HFFc6 (cell line): ENCODE results near the gene PRRG1. TPM values are rescaled to one million over a fixed set of nuclear protein-coding genes. Genes with fewer than 3 reads are reported as not detected.
A peak's percentile ranks its signal among the peaks of the same experiment; 100 is the strongest.
"Not testable (repeated sequence)": the region's sequence is repeated elsewhere in the genome, so short reads cannot be mapped to it uniquely, and the experiment has no call there.

Source experiments
- DNase-seq: peaks from one replicate; pipeline ENCODE4 v3.0.0-alpha.2; 2018
- H3K27ac Mint-ChIP-seq: 2 replicates; pipeline ENCODE4 v1.8.0; 2020; ENCODE audit warnings: mild to moderate bottlenecking, mixed read lengths
- H3K27me3 Mint-ChIP-seq: 2 replicates; pipeline ENCODE4 v1.8.0; 2021; ENCODE audit warnings: mild to moderate bottlenecking, moderate library complexity, mixed read lengths; ENCODE audit not compliant: insufficient read depth
- H3K36me3 Mint-ChIP-seq: 2 replicates; pipeline ENCODE4 v1.8.0; 2021; ENCODE audit warnings: low read depth, mixed read lengths
- H3K4me1 Mint-ChIP-seq: 2 replicates; pipeline ENCODE4 v1.8.0; 2020; ENCODE audit warnings: low read depth, mixed read lengths
- H3K4me3 Mint-ChIP-seq: 2 replicates; pipeline ENCODE4 v1.8.0; 2020; ENCODE audit warnings: mild to moderate bottlenecking, moderate library complexity, mixed read lengths
- H3K9me3 Mint-ChIP-seq: 2 replicates; pipeline ENCODE4 v1.8.0; 2020; ENCODE audit warnings: mild to moderate bottlenecking, mixed read lengths
- CTCF ChIP-seq: fragments of 200-600 bp; sonication (generic); IDR thresholded peaks from 2 replicates; pipeline ENCODE4 v1.5.0; 2021; ENCODE audit warnings: antibody characterized with exemption, mild to moderate bottlenecking
- total RNA-seq, 6 experiments: library from RNA; stranded (reverse); fragmentation: NEBNext Ultra II Directional; extraction: Animal tissue kit (Norgen Biotek cat#: 25700); gene quantifications; 2 replicates in 1 of 6; 3 replicates in 5 of 6; pipeline ENCODE4 v1.2.3, GENCODE V29; 2021

PRRG1 gene
- total RNA-seq, 6 experiments from 2014 or later = 9.8 to 12.9 (median 11.9) TPM

GRCh38 chrX:37424000-37424429 lies 74.9 kb downstream of the PRRG1 start:
- Mint-ChIP-seq H3K4me1 (peaks cover 24% of the 10 kb centered on the region), H3K9me3 (no peaks in the 10 kb centered on the region), H3K36me3 (peaks cover 5% of the 10 kb centered on the region; the same call in 1 of the 2 replicates), H3K27ac (peak overlapping the region; percentile 43; the same call in 1 of the 2 replicates), H3K27me3 (peaks cover 2% of the 10 kb centered on the region; the same call in 1 of the 2 replicates), H3K4me3 (no peak overlapping the region)
- no peak for TF ChIP-seq CTCF
- peak; percentile 18 for DNase-seq

DNA sequence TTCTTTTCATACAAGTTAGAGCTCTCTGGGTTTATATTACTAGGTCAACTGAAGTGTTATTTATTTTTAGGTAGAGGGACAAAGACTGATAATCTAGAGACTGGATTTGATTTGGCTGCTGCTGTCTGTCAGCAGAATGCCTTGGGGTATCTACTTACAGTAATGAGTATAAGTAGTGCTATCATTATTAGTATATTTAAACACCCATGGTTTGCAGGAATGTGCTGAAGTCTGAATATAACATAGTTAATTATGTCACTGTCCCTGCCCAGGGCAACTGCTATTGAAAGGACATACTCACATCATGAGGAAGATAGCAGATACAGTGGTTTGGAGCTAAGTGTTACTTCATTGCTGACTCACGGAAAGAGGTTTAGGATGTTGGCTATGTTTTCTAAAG lies 76.2 kb downstream of the PRRG1 start:
- no peak overlapping the region for H3K4me3 Mint-ChIP-seq
- H3K9me3 Mint-ChIP-seq = no peaks in the 10 kb centered on the region
- H3K36me3 Mint-ChIP-seq = peaks cover 8% of the 10 kb centered on the region; the same call in 1 of the 2 replicates
- no peak for TF ChIP-seq CTCF
- peaks cover 19% of the 10 kb centered on the region for H3K4me1 Mint-ChIP-seq
- no peak overlapping the region for H3K27ac Mint-ChIP-seq
- peak; percentile 8 for DNase-seq
- peaks cover under 1% of the 10 kb centered on the region; the same call in 1 of the 2 replicates for H3K27me3 Mint-ChIP-seq

DNA sequence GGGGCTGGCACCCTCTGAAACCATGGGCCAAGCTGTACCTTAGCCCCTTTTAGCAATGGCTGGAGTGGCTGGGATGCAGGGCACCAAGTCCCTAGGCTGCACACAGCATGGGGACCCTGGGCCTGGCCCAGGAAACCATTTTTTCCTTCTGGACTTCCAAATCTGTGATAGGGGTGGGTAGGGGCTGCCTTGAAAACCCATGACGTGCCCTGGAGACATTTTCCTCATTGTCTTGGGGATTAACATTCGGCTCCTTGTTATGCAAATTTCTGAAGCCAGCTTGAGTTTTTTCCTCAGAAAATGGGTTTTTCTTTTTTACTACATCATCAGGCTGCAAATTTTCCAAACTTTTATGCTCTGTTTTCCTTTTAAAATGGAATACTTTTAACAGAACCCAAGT lies 79.8 kb downstream of the PRRG1 start:
- H3K36me3 Mint-ChIP-seq, H3K27ac Mint-ChIP-seq, H3K9me3 Mint-ChIP-seq, DNase-seq, H3K27me3 Mint-ChIP-seq, H3K4me3 Mint-ChIP-seq: not testable (repeated sequence)
- peaks cover 15% of the 10 kb centered on the region for H3K4me1 Mint-ChIP-seq

DNA sequence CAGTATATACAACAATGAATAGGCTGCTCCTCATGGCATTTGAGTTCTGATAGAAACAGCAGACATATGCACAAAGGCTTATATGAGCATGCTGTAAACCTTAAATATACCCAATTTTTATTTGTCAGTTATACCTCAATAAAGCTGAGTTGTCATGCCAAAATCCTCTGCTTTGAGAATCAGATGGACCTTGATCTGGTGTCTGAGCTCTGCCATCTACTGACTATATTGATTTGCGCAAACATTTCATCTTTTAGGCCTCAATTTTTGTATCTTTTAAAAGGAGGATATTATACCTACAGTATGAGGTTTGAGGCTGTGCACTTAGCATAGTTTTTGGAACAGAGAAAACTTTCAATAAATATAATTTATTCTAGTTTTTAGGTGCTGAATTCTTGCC lies 85.2 kb downstream of the PRRG1 start:
- Mint-ChIP-seq H3K36me3 (peaks cover 1% of the 10 kb centered on the region; the same call in 1 of the 2 replicates), H3K9me3 (no peaks in the 10 kb centered on the region)
- TF ChIP-seq CTCF = no peak

GRCh38 chrX:37437160-37437559 lies 88.0 kb downstream of the PRRG1 start:
- Mint-ChIP-seq H3K27ac (no peak overlapping the region), H3K4me3 (no peak overlapping the region), H3K4me1 (no peaks in the 10 kb centered on the region), H3K27me3 (peaks cover 2% of the 10 kb centered on the region; the same call in 1 of the 2 replicates), H3K9me3 (no peaks in the 10 kb centered on the region), H3K36me3 (no peaks in the 10 kb centered on the region; the same call in 1 of the 2 replicates)
- DNase-seq = no peak
- no peak for TF ChIP-seq CTCF

More for the DNA sequence above, 85.2 kb downstream of the PRRG1 start:
- peaks cover 2% of the 10 kb centered on the region; the same call in 1 of the 2 replicates for H3K27me3 Mint-ChIP-seq
- no peaks in the 10 kb centered on the region for H3K4me1 Mint-ChIP-seq
- no peak for DNase-seq
- no peak overlapping the region for H3K27ac Mint-ChIP-seq
- no peak overlapping the region for H3K4me3 Mint-ChIP-seq

DNA sequence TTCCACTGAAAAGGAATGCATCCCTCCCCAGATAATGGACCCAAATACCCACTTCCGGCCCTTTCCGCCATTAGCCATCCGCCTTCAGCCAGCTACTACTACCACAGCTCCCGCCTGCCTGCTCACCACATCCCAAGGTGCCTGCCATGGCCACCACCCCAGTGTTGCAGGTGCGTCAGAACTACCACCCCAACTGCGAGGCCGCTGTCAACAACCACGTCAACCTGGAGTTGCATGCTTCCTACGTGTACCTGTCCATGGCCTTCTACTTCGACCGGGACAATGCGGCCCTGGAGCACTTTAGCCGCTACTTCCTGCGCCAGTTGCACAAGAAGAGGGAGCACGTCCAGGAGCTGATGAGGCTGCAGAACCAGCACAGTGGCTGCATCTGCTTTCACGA lies 92.2 kb downstream of the PRRG1 start:
- peaks cover 3% of the 10 kb centered on the region; the same call in 1 of the 2 replicates for H3K27me3 Mint-ChIP-seq
- no peak overlapping the region for H3K4me3 Mint-ChIP-seq
- H3K27ac Mint-ChIP-seq = no peak overlapping the region
- TF ChIP-seq CTCF = no peak
- no peaks in the 10 kb centered on the region for H3K36me3 Mint-ChIP-seq
- no peaks in the 10 kb centered on the region for H3K4me1 Mint-ChIP-seq
- H3K9me3 Mint-ChIP-seq = no peaks in the 10 kb centered on the region
- DNase-seq = no peak
